G401 (cell line): Measurements from ENCODE around the gene IFITM10. TPM values are rescaled to one million over a fixed set of nuclear protein-coding genes. Genes with fewer than 3 reads are reported as not detected.

ENCODE experiments used
- DNase-seq: peaks from one replicate; pipeline ENCODE4 v3.0.0-alpha.2; 2015; ENCODE audit warnings: low spot score
- in situ Hi-C: cut with HindIII; loops from 2 replicates; pipeline ENCODE4 v1.10.0; 2016; ENCODE audit warnings: low sequenced_read_pairs, mixed read lengths
- total RNA-seq: library from RNA; depleted of rRNA; stranded (reverse); fragments of >200 nt; shearing (Covaris generic); gene quantifications from 2 replicates; pipeline ENCODE4 v1.2.3, GENCODE V29; 2014; rRNA removed

IFITM10 gene
- not detected in 2 replicates for total RNA-seq

GRCh38 chr11:1750481-1750839 lies at the start of gene IFITM10:
TSS of gene IFITM10 (minus strand) at chr11:1750595. CDS start at chr11:1750442, 153 bp downstream.
- in situ Hi-C loops, result no loop called here
- no peak for DNase-seq

DNA sequence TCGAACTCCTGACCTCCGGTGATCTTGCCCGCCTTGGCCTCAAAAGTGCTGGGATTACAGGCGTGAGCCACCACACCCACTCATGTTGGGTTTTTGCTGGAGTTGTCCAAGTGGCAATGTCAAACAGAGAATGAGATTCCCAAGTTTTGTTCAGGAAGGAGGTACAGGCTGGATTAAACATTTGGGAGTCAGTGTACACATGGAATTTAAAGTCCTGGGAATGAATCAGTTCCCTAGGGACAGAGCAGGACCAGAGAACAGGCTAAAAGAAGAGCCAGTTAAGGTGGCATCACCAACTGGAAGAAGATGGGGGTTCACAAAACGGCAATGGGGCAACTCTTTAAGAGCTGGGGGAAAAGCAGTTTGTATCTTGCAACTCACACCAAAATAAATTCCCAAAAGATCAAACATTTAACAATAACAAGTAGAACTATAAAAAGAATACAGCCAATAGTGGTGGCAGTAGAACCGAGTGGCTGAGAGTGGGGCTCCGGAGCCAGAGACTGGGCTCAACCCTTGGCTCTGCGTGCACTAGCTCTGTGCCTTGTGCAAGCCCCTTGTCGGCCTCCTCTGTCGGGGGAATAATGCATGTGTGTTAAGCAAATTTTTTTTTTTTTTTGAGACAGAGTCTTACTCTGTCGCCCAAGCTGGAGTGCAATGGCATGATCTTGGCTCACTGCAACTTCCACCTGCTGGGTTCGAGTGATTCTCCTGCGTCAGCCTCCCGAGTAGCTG lies 47.2 kb upstream of the IFITM10 start:
- in situ Hi-C loops, result no loop called here
- DNase-seq, result no peak

DNA sequence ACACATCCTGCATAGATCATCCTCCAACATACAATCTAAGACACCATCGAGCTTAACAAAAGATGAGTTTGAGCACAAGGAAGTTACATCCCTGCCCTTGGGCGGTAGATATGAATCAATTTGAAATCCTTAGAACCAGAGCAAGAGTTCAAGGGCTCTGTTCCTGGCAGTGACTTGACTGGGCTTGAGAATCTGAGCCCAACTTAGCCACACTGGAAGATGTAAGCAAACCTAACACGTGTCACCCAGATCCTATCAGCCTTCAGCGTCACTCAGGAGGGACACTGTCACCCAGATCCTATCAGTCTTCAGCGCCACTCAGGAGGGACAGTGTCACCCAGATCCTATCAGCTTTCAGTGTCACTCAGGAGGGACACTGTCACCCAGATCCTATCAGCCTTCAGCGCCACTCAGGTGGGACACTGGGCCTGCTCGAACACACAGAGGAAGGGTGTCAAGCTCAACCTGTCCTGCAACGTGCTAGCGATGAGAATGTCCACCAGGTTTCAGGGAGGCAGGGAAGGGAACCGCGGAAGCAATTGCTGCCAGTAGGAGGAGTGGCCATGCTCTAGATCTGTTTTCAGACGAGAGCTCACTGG lies 46.1 kb upstream of the IFITM10 start:
- in situ Hi-C loops, result no loop called here
- no peak for DNase-seq

- DNase-seq, result no peak
- in situ Hi-C loops, result no loop called here
These were observed 42.7 kb upstream of the IFITM10 start for GRCh38 chr11:1793081-1793480.

GRCh38 chr11:1792461-1792860 lies 42.1 kb upstream of the IFITM10 start:
- in situ Hi-C loops, result no loop called here
- DNase-seq, result no peak

- no peak for DNase-seq
These were observed 41.5 kb upstream of the IFITM10 start for GRCh38 chr11:1791912-1792311.

DNA sequence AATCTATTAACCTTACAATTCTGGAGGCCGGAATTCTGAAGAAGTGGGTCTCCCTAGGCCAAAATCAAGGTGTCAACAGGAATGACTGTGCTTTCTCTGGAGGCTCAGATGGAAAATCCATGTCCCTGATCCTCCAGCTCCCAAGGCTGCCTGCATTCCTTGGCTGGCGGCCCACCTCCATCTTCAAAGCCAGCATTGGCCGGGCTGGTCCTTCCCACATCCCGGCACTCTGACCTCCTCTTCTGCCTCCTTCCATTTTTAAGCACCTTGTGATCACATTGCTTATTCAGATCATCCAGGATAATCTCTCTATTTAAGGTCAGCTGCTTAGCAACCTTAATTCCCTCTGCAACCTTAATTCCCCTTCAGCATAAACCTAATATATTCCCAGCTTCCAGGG lies 36.1 kb upstream of the IFITM10 start:
- DNase-seq, result no peak
- in situ Hi-C loops, result no loop called here

More at GRCh38 chr11:1791912-1792311, 41.5 kb upstream of the IFITM10 start:
- in situ Hi-C loops, result no loop called here

DNA sequence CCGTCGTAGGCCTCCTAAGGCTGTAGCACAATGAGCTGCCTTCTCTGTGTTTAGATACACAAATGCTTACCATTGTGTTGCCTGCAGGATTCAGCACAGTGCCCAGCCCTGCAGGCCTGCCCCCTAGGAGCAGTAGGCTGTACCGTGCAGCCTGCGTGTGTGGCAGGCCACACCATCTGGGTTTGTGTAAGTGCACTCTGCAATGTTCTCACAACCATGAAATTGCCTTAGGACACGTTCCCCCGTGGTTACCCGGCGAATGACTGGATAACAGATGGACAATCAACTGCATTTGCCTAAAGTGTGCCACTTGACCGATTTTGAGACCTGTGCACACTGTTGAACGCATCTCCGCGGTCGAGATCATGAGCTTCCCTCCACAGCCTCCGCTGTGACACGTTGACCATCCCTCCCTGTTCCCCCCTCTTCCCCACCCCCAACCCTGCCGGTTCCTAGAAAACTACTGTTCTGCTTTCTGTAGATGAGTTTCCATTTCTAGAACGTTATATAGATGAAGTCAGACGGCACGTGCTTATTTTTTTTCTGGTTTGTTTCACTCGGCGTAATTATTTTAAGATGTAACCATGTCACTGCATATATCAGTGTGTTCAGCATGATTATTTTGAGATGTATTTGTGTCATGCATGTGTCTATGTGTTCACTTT lies 35.5 kb upstream of the IFITM10 start:
- in situ Hi-C loops, result no loop called here
- DNase-seq, result no peak

- in situ Hi-C loops, result no loop called here
These were observed 34.6 kb upstream of the IFITM10 start for GRCh38 chr11:1784761-1785650.

GRCh38 chr11:1783725-1784529 lies 33.5 kb upstream of the IFITM10 start:
- in situ Hi-C loops, result no loop called here
- no peak for DNase-seq

More at GRCh38 chr11:1784761-1785650, 34.6 kb upstream of the IFITM10 start:
- no peak for DNase-seq

DNA sequence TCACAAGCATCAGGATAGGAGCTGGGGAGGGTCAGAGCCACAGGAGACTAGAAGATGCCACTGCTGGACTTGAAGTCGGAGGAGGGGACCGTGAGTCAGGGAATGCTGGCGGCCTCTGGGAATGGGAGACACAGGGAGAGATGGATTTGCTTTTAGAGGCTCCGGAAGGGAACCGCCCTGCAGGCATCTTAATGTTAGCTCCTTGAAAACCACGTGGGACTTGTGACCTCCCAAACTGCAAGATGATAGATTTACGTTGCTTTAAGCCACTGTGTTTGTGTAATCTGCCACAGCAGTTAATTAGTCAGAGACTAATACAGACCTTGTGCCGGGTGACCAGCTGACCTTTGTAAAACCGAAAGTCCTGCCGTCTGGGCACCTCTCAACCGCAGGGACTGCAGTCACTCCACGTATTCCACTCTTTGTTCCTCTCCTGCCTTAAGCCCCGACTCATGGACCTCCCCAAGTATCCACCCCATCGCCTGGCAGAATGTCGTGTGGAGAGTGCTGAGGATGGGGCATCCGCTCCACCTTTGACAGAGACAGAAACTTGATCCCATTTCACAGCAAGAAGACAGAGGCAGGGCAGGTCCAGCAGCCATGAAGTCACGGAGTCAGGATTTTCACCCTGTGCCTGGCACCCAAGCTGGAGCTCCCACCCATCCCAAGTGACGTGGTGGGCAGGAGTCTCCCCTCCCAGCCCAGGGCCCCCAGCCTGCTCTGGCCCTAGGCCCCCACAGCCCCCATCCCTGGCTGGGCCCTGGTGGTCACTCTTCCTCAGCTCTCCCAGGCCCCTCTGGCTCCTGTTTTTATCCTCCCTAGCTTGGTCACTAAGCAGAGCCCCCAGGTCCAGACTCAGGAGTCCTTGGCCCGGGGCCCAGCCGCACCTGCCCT lies 32.7 kb upstream of the IFITM10 start:
- in situ Hi-C loops, result no loop called here
- no peak for DNase-seq

DNA sequence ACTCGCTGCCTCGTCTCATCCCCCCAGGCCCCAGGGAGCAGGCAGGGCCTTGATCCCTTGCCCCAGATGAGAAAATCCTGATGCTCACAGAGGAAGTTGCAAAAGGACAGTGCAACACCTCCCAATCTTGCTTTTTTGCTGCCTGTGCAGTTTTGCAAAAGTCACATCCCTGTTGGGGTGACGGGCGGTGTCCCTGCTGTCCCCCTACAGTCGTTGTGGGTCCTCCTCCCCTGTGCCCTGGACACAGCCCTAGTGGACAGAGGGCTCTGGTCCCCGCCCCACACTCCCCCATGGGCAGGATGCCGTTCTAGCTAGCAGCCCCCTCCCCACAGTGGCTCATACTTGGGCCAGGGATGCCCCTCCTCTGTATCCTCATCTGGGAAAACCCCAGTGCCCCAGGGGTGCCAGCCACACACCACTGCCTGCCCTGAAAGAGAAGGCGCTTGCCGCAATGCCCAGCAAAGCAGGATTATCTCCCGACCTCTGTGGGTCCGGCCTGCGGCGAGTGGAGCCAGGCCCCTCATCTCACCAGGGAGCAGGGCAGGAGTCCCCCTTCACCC lies 31.7 kb upstream of the IFITM10 start:
- in situ Hi-C loops, result no loop called here
- no peak for DNase-seq

GRCh38 chr11:1781593-1781975 lies 31.2 kb upstream of the IFITM10 start:
- DNase-seq, result no peak
- in situ Hi-C loops, result no loop called here

- in situ Hi-C loops, result no loop called here
These were observed 30.6 kb upstream of the IFITM10 start for GRCh38 chr11:1780700-1781592.

GRCh38 chr11:1779806-1780699 lies 29.7 kb upstream of the IFITM10 start:
- no peak for DNase-seq
- in situ Hi-C loops, result no loop called here

More at GRCh38 chr11:1780700-1781592, 30.6 kb upstream of the IFITM10 start:
- DNase-seq, result no peak
